ENCODE results near the gene PRR5.
"Not testable (repeated sequence)": the region's sequence is repeated elsewhere in the genome, so short reads cannot be mapped to it uniquely, and the experiment has no call there.

The PRR5 gene

GRCh38 chr22:44673406-44673805, 28.6 kb upstream of the PRR5 start:
- no peak for DNase-seq (ENCODE audit: low read depth)

- DNase-seq (ENCODE audit: low read depth), result not testable (repeated sequence)
These were observed 26.0 kb upstream of the PRR5 start for GRCh38 chr22:44676066-44676440.

DNA sequence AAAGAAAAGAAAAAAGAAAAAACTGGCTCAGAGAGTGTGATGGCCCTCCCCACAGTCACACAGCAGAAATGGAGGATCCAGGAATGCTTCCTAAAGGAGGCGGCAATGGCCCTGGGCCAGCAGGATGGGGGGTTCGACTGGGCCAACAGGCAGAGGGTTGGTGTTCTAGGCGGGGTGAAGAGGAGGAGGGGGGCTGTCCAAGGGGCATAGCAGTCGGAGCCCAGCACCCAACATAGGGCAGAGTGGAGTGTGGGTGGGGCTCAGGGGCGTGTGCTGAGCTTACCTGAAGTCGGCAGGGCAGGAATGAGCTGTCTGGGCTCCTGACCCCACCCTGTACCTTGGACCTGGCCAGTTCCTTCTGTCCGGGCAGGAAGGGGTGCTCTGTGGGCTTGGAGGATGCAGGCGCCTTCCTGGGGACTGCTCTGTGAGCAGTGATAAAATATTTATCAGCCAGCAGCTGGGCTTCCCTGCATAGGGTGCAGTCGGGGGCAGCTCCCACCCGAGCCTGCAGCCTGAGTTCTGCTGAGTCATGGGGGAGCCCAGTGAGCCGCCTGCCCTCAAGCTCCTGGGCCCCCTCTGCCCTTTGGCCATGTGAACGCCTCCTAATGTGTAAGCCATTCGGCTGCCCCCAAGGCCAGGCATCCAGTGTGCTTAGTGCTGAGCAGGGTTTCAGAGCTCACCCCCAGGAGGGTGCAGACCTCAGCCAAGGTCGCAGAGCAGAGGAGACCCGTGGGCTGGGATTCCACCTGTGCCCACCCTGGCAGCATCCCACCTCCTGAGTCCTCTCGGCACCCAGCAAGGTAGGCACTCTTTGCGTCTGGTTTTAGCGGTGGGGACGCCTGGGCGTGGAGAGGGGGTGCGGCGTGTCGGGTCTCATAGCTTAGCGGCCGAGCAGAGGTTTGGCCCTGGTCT, 25.3 kb upstream of the PRR5 start:
- no peak for DNase-seq (ENCODE audit: low read depth)

DNA sequence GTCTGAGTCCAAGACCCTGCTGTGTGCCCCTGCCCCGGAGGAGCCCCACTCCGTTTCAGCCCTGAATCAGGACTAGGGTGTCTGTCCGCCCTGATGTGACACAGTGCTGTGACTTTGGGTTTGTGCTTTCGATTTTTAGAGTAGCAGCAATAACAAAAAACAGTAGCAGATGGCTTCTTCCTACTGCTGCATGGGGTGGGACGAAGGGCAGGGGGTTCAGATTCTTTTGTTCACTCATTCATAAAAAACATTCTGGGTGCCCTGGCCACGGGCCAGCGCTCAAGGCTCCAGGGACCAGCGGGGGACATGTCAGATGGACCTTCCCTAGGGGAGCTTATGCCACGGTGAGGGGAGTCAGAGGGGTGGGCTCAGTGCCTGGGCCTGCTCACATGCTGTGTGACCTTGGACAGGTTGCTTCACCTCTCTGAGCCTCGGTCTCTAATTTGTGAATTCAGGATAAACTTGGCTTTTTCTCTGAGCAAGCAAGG, 24.6 kb upstream of the PRR5 start:
- DNase-seq (ENCODE audit: low read depth), result no peak

GRCh38 chr22:44677871-44678555, 24.0 kb upstream of the PRR5 start:
- no peak for DNase-seq (ENCODE audit: low read depth)

DNA sequence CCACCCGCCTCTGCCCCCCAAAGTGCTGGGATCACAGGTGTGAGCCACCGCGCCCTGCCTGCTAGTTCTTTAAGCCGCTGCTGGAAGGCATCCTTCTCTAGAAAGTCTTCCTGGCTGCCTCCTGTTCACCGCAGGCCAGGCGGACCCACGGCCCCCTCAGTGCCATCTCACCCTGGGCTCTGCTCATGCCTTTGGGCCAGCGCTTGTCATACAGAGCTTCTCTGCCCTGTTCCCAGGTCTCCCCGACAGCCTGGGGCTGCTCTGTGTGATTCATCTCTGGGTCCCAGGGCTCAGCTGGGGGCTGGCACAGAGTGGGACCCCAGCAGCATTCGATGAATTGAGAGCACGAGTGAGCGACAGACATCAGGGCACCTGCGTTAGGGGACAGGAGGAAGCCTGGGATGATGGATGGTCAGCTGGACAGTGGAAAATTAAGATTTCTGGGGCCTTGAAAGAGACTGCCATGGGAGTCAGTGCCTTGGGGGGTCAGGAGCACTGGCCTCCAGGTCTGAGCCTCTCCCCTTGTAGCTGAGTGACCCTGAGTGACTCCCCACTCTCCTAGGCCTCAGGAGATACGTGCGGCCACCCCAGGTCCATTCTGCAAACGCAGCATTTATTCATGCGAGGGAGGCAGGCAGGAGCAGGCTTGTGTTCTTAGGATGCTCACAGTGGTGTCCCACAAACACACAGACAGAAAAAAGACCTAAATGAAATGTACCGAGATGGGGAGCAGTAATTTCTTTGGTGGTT, 23.3 kb upstream of the PRR5 start:
- no peak for DNase-seq (ENCODE audit: low read depth)

GRCh38 chr22:44679306-44679647, 22.7 kb upstream of the PRR5 start:
- DNase-seq (ENCODE audit: low read depth), result not testable (repeated sequence)

DNA sequence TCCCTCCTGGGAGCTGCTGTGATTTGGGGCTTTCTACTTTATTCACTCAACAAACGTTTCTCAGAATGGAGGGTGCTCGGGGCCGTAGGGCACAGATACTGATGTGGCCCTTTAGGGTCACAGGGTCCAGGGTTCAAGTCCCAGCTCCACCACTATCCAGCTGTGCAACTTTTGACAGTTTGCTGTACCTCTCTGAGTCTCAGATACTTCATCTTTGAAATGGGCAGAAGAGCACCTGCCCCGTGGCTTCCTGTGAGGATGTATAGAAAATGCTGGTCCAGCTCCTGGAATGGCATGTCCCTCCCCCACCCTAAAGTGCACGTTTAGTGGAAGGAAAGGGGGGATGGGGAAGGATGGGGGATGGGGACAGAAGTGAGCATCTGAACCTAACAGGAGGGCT, 21.9 kb upstream of the PRR5 start:
- no peak for DNase-seq (ENCODE audit: low read depth)

DNA sequence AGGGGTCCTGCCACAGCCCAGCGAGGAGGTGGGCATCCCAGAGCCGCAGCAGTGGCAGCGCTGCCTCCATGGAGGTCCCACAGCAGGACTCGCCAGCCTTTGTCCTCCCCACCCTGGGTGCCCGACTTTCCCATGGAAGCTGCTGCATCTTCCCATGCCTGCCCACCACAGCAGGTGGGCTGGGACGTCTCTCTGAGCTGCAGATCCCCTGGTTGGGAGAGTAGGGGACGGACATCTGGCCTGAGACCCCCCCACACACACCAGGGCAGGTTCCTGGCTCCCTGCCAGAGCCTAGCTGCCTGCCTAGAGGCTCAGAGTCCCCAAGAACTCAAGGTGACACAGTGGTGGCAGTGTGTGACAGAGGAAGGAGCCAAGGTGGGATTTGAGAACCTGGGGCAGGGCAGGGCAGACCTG, 21.5 kb upstream of the PRR5 start:
- DNase-seq (ENCODE audit: low read depth), result no peak

DNA sequence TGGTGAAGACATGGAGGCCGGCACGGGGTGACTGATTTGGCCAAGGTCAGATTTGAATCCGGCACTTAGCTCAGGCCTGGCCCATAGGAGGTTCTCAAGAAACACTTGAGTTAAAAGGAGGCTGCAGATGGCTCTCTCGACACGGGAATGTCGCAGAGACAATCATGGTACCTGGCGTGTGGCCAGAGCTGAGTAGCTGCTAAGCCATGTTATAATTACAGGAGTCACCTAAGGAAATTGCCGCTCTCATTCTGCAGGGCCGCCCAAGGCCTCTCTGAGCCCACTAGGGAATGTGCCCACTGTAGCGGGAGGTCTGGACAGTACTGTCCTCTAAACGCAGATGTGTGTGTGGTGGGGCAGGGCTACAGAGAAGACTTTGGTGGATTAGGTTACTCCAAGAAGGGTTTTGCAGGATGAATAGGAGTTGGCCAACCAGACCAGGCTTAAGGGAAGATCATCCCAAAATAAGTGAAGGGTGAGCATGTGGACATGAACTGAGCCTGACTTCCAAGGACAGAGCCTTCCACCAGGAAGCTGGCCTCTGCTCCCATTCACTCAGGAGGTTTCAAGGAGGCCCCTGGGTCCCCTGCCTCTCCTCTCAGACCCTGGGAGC, 19.3 kb upstream of the PRR5 start:
- DNase-seq (ENCODE audit: low read depth), result no peak

GRCh38 chr22:44683237-44683636, 18.8 kb upstream of the PRR5 start:
- DNase-seq (ENCODE audit: low read depth), result no peak

DNA sequence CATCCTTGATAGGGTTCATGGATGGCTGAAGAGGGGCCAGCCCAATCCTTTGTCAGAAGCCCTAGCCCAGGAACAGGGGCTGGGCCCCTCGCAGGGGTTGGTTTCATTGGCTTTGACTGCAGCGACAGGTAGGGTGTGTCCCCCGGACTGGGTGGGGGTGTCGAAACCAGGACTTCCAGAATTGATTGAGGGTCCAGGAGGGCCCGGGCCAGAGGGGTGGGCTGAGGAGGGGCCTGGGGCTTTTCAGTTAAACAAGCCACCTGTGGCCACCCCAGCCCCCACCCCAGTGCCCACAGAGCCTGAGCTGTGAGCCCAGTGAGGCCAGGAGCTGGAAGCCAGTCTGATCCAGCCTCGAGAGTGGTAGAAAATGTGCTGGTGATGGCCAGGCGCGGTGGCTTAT, 18.1 kb upstream of the PRR5 start:
- no peak for DNase-seq (ENCODE audit: low read depth)

DNA sequence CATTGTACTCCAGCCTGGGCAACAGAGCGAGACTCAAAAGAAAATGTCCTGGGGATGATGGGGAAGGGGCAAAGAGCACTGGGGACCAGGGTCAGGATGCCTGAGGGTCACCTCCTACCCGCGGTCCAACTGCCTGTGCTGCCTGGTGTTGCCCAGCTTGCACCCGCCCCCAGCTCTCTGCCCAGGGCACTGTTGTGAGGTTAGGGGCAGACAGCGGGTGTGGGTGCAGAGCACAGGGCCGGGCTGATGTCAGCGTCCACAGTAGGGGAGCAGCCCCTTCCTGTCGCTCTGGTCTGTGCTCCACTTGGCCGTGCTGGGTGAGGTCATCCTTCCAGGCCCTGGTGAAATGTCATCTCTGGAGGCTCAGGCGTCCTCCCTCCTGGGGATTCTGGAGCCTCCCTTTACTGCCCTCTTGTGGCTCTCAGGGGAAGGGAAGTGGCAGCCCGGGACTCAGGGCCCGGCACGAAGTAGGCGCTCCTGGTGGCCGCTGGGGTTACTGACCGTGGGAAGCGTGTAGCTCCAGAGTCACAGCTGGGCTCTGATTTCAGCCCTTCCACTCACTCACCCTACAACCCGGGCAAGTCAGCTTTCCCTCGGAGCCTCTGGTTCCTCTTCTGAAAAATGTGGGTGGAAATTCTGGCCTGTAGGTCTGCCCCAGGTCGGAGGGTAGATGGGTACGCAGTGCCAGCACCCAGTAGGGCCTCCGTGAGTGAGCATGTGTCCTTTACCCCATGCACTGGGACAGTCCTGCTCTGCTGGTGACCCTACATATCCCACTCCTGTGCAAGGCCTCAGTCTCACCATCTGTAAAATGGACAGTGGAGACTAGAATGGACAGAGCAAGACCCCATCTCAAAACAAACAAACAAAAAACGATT, 17.3 kb upstream of the PRR5 start:
- peak; percentile 60 for DNase-seq (ENCODE audit: low read depth)

- DNase-seq (ENCODE audit: low read depth), result no peak
These were observed 16.5 kb upstream of the PRR5 start for GRCh38 chr22:44685384-44686056.

DNA sequence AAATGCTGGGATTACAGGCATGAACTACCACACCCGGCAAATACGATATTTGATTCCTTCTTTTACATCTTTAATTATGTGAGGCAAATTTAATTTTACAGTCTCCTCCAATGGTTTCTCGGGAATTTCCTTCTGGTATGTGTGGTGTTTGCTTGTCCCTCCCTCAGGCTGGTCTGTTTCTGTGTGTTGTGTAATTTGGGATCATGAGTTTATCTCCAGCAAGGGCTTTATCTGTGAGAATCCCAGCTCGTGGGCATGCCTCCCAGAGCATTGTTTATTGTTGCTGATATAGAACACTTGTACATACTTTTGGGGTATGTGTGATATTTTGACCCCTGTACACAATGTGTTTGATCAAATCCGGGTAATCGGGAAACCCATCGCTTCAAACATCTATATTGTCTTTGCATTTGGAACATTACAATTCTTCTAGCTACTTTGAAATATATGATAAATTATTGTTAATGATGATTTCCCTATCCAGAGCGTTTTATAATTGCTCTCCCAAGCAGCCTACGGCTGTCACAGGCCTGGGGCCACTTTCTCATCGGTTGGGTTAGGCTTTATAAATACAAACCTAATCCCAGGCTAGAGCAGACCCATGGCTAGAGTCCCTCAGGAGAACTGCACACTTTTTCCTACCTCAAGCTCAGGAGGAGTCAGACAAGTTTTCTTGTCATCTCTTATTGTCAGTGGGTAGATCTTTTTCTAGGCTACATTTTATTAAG, 15.0 kb upstream of the PRR5 start:
- no peak for DNase-seq (ENCODE audit: low read depth)

GRCh38 chr22:44689173-44689572, 12.8 kb upstream of the PRR5 start:
- DNase-seq (ENCODE audit: low read depth), result no peak

DNA sequence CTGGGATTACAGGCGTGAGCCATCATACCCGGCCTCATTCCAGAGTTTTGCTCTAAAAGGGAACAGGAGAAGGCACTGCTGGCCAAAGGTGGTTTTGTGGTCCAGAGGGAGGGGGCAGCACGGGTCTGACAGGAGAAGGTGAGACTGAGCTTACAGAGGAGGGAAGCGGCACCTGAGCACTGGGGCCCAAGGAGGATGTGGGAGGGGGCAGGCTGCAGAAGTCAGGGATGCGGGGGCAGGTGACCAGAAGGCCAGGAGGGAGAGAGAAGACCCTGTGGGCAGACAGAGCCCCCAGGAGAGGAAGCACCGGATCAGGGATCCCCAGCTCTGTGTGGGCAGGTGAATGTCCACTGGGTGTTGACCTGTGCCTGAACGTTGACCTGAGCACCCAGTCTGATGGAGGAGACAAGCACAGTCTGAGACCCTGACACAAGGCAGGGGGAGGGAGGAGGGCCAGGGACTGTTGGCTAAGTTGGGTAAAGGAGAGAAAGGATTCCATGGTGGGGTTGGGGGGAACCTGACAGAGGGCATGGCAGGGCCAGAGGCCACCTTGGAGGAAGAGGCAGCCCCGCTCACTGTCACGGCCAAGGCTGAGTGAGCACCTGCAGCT, 12.0 kb upstream of the PRR5 start:
- DNase-seq (ENCODE audit: low read depth), result no peak

- DNase-seq (ENCODE audit: low read depth), result no peak
These were observed 10.0 kb upstream of the PRR5 start for GRCh38 chr22:44691796-44692661.

DNA sequence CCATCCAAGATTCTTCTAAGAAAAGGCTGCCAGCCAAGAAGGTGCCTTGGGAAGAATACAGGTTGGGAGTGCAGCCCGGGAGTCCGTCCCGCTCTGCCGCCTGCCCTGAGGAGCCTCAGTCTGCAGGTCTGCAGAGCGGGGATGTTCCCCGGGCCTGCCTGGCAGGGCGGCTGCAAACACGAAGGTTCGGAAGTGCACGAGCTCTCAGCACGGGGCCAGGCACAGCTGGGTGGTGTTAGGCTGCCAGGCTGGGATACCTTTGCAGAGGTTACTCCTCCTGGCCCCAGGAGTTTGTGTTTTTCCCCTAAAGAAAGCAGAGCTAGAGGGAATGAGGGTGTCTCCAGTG, 9.4 kb upstream of the PRR5 start:
- DNase-seq (ENCODE audit: low read depth), result no peak
